Vagina (tissue), 2 donors: Measurements from ENCODE around the gene PRB2. TPM values are rescaled to one million over a fixed set of nuclear protein-coding genes. Genes with fewer than 3 reads are reported as not detected.
"Not testable (repeated sequence)": the region's sequence is repeated elsewhere in the genome, so short reads cannot be mapped to it uniquely, and the experiment has no call there.

ENCODE experiments used
- DNase-seq, 2 donors: peaks; one replicate each; pipeline ENCODE4 v3.0.0-alpha.2; 2017; ENCODE audit errors: extremely low spot score in 2 of 2
- H3K27ac ChIP-seq: fragments of 200-600 bp; sonication (generic); one replicate; pipeline ENCODE4 v1.5.1; 2019
- H3K27me3 ChIP-seq: fragments of 200-600 bp; sonication (generic); one replicate; pipeline ENCODE4 v1.5.1; 2019
- H3K36me3 ChIP-seq, 2 donors: fragments of 200-600 bp; sonication (generic); one replicate each; pipeline ENCODE4 v1.5.1; 2017 to 2019
- H3K4me1 ChIP-seq: fragments of 200-600 bp; sonication (generic); one replicate; pipeline ENCODE4 v1.5.1; 2019
- H3K4me3 ChIP-seq, 2 donors: fragments of 200-600 bp; sonication (generic); 1 replicate in 1 of 2; 2 replicates in 1 of 2; pipeline ENCODE4 v1.5.1; 2016 to 2019
- H3K9me3 ChIP-seq: fragments of 200-600 bp; sonication (generic); one replicate; pipeline ENCODE4 v1.5.1; 2019
- POLR2A ChIP-seq, 2 donors: fragments of 450-650 bp; IDR thresholded peaks; one replicate each; pipeline ENCODE4 v1.6.1; 2017; ENCODE audit warnings: antibody characterized with exemption in 2 of 2, mild to moderate bottlenecking in 2 of 2, moderate library complexity in 2 of 2
- POLR2AphosphoS5 ChIP-seq, 2 donors: sonication (generic); formaldehyde crosslinking; IDR thresholded peaks; one replicate each; pipeline ENCODE4 v1.9.0; 2017; ENCODE audit warnings: antibody characterized with exemption in 2 of 2, mild to moderate bottlenecking in 2 of 2, low read depth in 1 of 2; ENCODE audit not compliant: insufficient read depth in 1 of 2
- intact Hi-C: fragments of 100-400 bp; cut with DNase I; formaldehyde crosslinking; loops from one replicate; pipeline ENCODE4 v1.15.1; 2023
- total RNA-seq: library from RNA; depleted of rRNA; stranded (reverse); fragments of >200 nt; gene quantifications from one replicate; pipeline ENCODE4 v1.2.3, GENCODE V29; 2016
- TF ChIP-seq, protein P1 (sequence below), 3 experiments: fragments of 450-650 bp in 2 of 3; fragments of 200-600 bp in 1 of 3; sonication (generic) in 1 of 3; IDR thresholded peaks; one replicate each; pipeline ENCODE4 v1.5.1; 2017 to 2019; ENCODE audit warnings: antibody characterized with exemption in 3 of 3, mild to moderate bottlenecking in 2 of 3, moderate library complexity in 2 of 3

Gene PRB2
- total RNA-seq = not detected

DNA sequence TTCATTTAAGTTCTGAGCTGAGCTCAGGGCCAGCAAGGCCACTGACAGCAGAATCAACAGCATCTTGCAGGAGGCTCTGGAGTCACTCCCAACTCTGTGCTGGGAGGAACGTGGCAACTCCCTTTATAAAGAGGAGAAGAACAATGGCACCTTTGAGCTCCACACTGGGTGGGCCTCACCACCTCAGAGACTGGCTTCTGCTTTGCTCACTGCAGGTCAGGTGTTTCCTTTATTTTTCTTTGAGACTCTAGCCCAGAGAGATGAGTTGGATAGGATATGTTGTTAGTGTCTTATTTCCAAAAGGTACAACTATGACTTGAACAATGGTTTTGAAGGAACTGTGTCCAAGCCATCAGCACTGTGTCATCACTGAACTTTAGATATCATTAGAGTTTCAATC lies at the start of gene PRB2:
TSS of gene PRB2 (minus strand) at position 101 of the 400 bp plus-strand sequence. CDS start at position 63, 38 bp downstream.
- H3K36me3 ChIP-seq, H3K4me1 ChIP-seq, DNase-seq, H3K27ac ChIP-seq, H3K9me3 ChIP-seq, H3K27me3 ChIP-seq, intact Hi-C loops, H3K4me3 ChIP-seq: not testable (repeated sequence)

DNA sequence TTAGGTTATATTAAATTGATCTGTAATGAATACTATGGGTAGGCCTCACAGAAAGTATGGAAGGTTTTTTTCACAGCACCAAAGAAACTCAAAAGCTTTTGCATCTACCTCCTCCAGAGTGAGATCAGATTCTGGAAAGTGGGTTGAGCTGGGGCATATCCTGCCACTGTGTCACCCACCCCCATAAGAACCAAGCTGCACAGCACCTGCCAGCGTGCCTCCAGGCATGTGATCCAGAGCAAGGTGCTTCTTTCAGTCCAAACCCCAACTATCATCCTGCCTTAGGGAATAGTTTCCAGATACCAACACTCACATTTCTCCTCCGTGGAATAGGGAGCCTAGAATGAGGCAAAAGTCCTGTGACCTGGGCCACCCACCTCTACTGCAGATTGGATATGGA lies 42.6 kb upstream of the PRB2 start:
- Histone ChIP-seq H3K4me1 (no peaks in the 10 kb centered on the region), H3K4me3 (no peak overlapping the region), H3K9me3 (no peaks in the 10 kb centered on the region), H3K36me3 (no peaks in the 10 kb centered on the region), H3K27me3 (no peaks in the 10 kb centered on the region), H3K27ac (no peak overlapping the region)
- intact Hi-C loops = no loop called here
- no peak for DNase-seq
- TF ChIP-seq, protein P1, sequence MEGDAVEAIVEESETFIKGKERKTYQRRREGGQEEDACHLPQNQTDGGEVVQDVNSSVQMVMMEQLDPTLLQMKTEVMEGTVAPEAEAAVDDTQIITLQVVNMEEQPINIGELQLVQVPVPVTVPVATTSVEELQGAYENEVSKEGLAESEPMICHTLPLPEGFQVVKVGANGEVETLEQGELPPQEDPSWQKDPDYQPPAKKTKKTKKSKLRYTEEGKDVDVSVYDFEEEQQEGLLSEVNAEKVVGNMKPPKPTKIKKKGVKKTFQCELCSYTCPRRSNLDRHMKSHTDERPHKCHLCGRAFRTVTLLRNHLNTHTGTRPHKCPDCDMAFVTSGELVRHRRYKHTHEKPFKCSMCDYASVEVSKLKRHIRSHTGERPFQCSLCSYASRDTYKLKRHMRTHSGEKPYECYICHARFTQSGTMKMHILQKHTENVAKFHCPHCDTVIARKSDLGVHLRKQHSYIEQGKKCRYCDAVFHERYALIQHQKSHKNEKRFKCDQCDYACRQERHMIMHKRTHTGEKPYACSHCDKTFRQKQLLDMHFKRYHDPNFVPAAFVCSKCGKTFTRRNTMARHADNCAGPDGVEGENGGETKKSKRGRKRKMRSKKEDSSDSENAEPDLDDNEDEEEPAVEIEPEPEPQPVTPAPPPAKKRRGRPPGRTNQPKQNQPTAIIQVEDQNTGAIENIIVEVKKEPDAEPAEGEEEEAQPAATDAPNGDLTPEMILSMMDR (IDR thresholded peaks at IDR 0.05) = no peak
- TF ChIP-seq POLR2A (IDR thresholded peaks at IDR 0.05) (no peak), POLR2AphosphoS5 (IDR thresholded peaks at IDR 0.05; ENCODE audit: insufficient read depth in 1 of 2, low read depth in 1 of 2) (no peak)

DNA sequence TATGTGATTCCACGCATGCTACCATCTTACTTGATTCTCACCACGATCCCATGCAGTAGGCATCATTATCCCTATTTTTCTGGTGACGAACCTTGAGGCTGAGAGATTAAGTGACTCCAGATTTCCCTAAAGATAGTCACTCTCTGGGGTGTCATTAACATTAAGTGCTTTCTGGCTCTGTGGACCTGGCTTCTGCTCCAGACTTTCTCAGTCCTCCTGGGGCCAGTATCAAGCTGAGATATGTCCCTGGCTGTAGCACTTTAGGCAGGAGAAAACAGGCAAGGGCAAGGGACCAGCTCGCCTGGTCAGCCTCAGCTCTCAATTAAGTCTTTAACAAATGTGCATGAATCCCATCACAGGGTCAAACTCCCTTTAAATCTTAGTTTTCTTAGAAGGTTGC lies 38.3 kb upstream of the PRB2 start:
- Histone ChIP-seq H3K36me3 (no peaks in the 10 kb centered on the region), H3K4me1 (no peaks in the 10 kb centered on the region), H3K27ac (no peak overlapping the region), H3K9me3 (no peaks in the 10 kb centered on the region), H3K4me3 (no peak overlapping the region), H3K27me3 (no peaks in the 10 kb centered on the region)
- DNase-seq = no peak
- intact Hi-C loops = no loop called here
- TF ChIP-seq, protein P1 (IDR thresholded peaks at IDR 0.05) = no peak

DNA sequence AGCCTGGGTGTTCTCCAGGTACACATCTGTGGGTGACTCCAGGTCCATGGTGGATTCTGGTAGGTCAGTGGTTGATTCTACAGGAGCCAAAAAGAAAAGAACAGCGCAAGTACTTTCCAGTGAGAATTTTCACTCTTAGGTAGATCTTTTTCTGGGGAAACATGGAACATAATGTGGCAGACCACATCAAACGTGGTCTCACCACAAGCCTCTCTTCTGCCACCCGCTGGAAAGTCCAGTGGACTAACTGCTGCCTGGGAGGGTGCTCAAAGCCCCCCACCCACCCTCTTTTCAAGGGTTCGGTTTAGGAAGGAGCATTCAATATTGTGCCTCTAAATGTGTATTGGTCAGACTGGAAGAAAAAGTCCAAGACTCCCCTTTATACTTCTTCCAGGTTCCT lies 36.1 kb upstream of the PRB2 start:
- no peak overlapping the region for H3K27ac ChIP-seq
- no peak for DNase-seq
- H3K9me3 ChIP-seq = no peaks in the 10 kb centered on the region
- H3K4me3 ChIP-seq = no peak overlapping the region
- H3K36me3 ChIP-seq = no peaks in the 10 kb centered on the region
- intact Hi-C loops = no loop called here
- TF ChIP-seq POLR2A (IDR thresholded peaks at IDR 0.05) (no peak), POLR2AphosphoS5 (IDR thresholded peaks at IDR 0.05; ENCODE audit: insufficient read depth in 1 of 2, low read depth in 1 of 2) (no peak)
- TF ChIP-seq, protein P1 (IDR thresholded peaks at IDR 0.05) = no peak
- H3K4me1 ChIP-seq = no peaks in the 10 kb centered on the region
- no peaks in the 10 kb centered on the region for H3K27me3 ChIP-seq

DNA sequence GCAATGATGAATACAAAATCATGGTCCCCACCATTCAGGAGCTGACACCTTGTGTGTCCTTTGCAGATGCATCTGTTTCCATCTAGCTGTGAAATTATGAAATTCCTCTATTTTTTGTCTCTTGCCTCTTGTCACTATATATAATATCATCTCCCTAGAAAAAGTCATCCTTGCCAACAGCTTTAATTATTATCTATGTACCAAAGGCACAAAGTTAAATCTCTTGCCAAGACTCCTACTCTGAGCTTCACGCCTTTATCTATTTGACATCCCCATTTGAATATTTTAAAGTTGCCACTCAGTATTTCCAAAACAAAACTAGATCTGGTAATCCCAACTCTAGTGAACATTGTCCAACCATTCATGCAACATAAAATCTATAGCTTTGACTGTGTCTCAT lies 32.0 kb upstream of the PRB2 start:
- H3K27me3 ChIP-seq = no peaks in the 10 kb centered on the region
- TF ChIP-seq POLR2AphosphoS5 (IDR thresholded peaks at IDR 0.05; ENCODE audit: insufficient read depth in 1 of 2, low read depth in 1 of 2) = no peak
- TF ChIP-seq POLR2A (IDR thresholded peaks at IDR 0.05) = no peak
- TF ChIP-seq, protein P1 (IDR thresholded peaks at IDR 0.05) = no peak
- no peaks in the 10 kb centered on the region for H3K4me1 ChIP-seq
- no peak overlapping the region for H3K4me3 ChIP-seq
- no peaks in the 10 kb centered on the region for H3K9me3 ChIP-seq
- no peak for DNase-seq
- H3K36me3 ChIP-seq = no peaks in the 10 kb centered on the region
- H3K27ac ChIP-seq = no peak overlapping the region
- intact Hi-C loops = no loop called here

DNA sequence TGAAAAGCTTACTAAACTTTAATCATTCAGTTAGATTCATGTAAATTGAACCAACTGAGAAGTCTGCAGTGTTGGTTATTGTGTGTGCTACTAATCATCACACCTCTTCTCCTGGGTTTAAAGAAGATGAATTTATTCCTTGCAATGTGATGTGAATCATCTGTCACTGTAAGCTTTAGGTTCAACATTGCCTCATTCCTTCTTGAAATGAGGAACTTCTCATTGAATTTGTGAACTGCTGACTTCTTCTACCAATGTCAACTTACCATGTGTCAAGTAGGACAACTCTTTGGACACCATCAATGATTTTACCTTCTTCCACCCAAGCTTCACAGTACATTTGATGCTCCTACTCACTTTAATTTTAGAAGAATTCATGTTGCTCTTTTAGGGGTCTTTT lies 17.4 kb upstream of the PRB2 start:
- H3K27ac ChIP-seq = no peak overlapping the region
- intact Hi-C loops = no loop called here
- no peaks in the 10 kb centered on the region for H3K9me3 ChIP-seq
- H3K36me3 ChIP-seq = no peaks in the 10 kb centered on the region
- no peak for DNase-seq
- no peaks in the 10 kb centered on the region for H3K27me3 ChIP-seq
- no peak overlapping the region for H3K4me3 ChIP-seq
- TF ChIP-seq, protein P1 (IDR thresholded peaks at IDR 0.05) = no peak
- no peak for TF ChIP-seq POLR2AphosphoS5 (IDR thresholded peaks at IDR 0.05; ENCODE audit: insufficient read depth in 1 of 2, low read depth in 1 of 2)
- no peak for TF ChIP-seq POLR2A (IDR thresholded peaks at IDR 0.05)
- H3K4me1 ChIP-seq = no peaks in the 10 kb centered on the region
